GM18502 (cell line): Measurements from ENCODE around the gene AEN.

ENCODE experiments used
- ATAC-seq: cut with Tn5 transposase; IDR thresholded peaks from one replicate; pipeline ENCODE4 v1.9.1; 2021; ENCODE audit warnings: mild to moderate bottlenecking; ENCODE audit not compliant: unreplicated experiment, poor library complexity

The AEN gene

DNA sequence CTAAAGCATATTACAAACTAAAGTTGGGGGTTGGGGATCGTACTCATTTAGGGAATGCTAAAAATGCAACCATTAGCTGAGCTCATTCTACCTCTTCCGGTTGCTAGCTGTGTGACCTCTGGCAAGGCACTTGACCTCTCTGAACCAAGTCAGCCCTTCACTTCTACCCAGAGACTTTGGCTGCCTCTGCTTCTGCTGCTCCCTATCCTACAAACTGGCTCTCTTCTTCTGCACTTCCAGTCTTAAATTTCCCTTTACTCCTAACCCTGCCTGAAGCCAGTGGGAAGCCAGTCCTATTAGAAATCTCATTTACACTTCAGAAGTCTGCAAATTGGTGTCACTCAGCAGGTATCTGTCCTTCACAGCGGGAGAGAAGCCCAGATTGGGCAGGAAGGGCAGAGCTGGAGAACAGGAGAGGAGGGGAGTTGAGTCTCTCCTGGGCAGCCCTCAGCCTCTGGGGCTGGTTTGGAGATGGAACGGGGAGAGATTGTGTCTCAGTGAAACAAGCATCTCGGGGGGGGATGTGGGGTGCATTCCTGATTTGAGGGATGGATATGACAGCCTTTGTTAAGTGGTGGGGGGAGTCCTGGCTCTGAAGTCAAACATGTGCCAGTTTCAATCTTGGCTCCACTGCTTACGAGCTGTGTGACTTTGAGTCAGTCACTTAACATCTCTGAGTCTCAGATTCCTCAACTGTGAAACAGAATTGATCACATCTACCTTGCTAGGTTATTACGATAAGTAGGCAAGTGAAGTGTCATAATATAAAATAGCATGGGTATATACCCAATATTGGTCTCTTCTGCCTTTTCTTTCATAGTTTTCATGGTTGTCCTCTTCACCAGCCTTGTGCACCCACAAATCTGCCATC is 7.8 kb upstream of the AEN start:
- ATAC-seq: no peak

DNA sequence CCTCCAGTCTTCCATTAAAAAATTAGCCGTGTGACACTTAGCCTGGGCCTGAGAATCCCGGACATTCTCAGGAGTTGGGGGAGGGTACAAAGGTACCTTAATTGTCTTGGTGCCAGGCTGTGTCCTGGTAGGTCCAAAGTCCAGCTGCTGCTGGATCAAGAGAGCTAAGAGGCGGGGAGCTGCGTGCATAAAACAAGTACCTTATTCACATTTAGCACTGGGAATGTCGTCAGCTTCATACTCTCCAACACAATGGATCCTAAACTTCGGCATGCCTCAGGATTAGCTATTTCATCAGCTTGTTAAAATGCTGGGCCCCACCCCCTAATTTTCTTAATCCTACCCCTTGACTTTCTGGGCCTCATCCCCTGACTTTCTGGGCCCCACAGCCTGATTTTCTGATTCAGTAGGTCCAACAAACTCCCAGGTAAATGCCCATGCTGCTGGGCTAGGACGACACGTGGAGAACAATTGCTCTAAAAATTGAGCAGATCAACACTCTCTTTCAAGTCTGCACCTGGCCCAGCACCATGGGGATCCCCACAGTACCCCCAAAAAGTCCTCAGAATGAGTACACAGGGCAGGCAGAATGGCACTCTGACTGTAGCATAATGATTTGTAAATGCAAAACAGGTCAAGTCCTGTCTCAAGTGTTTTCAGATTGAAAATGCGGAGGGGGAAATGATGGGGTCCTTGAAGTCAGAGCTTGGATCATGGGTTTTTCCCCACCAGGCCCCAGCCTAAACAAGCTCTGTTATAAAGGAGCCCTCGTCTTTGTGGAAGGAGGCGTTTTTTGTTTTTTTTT is 5.6 kb upstream of the AEN start:
- ATAC-seq: peak; percentile 49

GRCh38 chr15:88616240-88616639 is 4.9 kb upstream of the AEN start:
- no peak for ATAC-seq

DNA sequence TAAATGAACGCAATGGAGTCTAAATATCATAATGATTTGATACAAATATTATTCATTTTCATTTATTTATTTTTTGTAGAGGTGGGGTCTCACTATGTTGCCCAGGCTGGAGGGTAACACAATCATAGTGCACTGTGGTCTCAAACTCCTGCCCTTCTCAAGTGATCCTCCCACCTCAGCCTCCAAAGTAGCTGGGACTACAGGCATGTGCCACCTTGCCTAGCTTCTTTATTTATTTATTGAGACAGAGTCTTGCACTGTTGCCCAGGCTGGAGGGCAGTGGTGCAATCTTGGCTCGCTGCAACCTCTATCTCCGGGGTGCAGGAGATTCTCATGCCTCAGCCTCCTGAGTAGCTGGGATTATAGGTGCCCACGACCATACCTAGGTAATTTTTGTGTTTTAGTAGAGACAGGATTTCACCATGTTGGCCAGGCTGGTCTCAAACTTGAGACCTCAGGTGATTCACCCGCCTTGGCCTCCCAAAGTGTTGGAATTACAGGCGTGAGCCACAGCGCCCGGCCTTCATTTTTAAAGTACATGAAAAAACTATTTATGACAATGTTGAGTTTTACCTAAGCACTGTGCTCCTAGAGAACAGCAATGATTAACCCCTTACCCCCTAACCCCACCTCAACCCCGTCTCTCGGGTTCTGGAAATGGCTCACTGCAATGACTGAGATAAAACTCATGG is 4.0 kb upstream of the AEN start:
- no peak for ATAC-seq

GRCh38 chr15:88617790-88618189 is 3.4 kb upstream of the AEN start:
- no peak for ATAC-seq

GRCh38 chr15:88618686-88619085 is 2.5 kb upstream of the AEN start:
- no peak for ATAC-seq

- no peak for ATAC-seq
Measured at GRCh38 chr15:88619796-88620195, 1.3 kb upstream of the AEN start.

DNA sequence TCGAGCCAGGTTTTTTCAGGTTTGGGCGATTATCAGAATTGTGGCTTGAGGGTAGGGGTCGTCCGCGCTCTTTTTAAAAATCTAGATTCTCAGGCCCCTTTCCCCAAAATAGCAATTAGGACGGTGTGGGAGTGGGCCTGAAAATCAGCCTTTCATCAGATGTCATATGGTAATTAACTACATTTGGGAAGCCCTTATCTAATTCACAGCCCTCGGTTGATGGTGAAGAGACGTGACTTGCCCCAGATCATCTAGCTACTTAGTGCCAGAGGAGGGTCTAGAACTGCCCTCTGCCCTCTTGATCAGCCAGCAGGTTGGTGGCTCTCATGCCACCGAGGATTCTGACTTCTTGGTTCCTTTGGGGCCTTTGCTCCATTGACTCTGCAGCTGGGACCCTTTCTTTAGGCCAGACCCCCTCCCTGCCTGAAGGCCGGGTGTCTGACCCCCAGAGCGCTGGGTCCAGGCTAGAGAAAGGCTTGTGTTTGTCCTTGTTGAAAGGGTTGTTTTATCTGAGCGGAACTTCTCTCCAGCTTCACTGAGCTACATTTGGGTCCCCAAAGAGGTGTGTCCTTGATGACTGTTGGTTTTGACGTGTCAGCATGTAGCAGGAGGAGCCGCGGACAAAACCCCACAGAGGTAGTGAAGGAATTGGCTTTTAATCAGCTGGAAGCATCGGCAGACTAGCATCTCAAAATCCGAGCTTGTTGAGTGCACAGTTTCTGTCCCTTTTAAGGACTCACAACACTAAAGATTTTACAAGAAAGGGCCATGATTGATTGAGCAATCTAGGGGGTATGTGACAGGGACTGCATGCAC is 857 bp downstream of the AEN start:
- ATAC-seq: peak; percentile 38

- ATAC-seq: no peak
Measured at GRCh38 chr15:88622605-88622975, 1.4 kb downstream of the AEN start.

- no peak for ATAC-seq
Measured at GRCh38 chr15:88623061-88623460, 1.9 kb downstream of the AEN start.

GRCh38 chr15:88623632-88624031 is 2.5 kb downstream of the AEN start:
- ATAC-seq: no peak

DNA sequence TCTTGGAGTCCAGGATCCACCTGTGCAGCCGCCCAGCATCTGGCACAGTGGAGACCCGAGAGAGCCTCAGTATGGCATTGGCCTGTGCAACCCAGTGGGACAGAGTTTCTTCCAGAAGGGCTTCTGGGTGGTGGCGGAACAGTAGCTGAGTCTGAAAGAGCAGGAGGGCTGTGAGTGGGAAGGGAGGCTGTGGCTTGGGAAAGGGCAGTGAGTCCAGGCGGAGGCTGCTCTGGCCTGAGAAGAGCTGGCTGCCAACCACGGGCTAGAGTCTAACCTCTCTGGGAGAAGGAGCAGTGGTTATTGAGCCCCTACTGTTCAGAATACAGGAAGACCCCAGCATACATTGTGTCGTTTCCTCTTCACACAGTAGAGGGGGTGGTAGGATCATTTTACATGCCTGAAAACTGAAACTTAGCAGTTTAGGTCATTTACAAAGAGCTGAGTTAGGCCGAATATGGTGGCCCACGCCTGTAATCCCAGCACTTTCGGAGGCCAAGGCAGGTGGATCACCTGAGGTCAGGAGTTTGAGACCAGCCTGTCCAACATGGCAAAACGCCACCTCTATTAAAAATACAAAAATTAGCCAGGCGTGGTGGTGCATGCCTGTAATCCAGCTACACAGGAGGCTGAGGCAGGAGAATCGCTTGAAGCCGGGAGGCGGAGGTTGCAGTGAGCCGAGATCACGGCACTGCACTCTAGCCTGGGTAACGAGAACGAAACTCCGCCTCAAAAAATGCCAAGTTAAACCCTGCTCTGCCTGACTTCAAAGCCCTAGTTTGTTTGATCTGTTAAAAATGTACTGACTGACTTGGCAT is 3.2 kb downstream of the AEN start:
- ATAC-seq: no peak

- ATAC-seq: no peak
Measured at GRCh38 chr15:88624971-88625490, 3.9 kb downstream of the AEN start.

GRCh38 chr15:88625943-88626741 is 5.0 kb downstream of the AEN start:
- ATAC-seq: no peak

GRCh38 chr15:88627463-88627862 is 6.3 kb downstream of the AEN start:
- ATAC-seq: peak; percentile 34

GRCh38 chr15:88628018-88628654 is 7.0 kb downstream of the AEN start:
- ATAC-seq: no peak

DNA sequence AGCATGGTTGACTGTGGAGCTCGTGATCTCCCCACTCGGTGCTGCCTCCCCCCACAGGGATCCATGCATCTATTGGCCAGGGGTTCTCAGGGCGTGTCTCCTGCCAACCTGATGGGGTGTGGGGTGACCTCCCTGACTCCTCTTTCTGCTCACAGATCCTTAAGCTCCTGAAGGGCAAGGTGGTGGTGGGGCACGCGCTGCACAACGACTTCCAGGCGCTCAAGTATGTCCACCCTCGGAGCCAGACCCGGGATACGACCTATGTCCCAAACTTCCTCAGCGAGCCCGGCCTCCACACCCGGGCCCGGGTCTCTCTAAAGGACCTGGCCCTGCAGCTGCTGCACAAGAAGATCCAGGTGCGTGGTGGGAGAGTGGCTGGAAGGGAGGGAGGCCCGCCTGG is 7.9 kb downstream of the AEN start:
- ATAC-seq: no peak
